ENCODE data around the gene FRMD4A.

The FRMD4A gene

DNA sequence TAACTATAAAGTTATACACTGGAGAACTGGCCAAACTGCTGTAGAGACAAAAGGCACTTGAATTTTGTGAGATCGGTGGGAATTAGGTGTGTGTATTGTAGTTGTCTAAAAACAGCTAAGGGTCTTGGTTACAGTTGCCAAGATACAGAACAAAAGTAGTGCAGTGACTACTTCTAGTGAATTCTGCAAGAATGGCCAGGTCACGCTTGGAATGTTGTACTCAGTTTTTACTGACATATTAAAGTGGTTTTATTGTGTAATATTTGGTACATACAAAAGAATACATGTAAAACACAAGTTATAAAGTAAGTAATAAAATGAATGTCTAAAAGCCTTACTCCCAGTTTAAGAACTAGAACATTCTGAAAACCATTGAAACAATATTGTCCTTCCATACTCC, 701.6 kb downstream of the FRMD4A start:
- Histone ChIP-seq H3K9ac (ENCODE audit: low read depth, low read length, poor library complexity) (no peak overlapping the region), H2BK15ac (ENCODE audit: low read length) (no peak overlapping the region), H3K27ac (replicated peaks; ENCODE audit: low read length) (no peak overlapping the region), H3K4ac (ENCODE audit: low read length) (no peak overlapping the region), H2AFZ (ENCODE audit: low read length) (no peak overlapping the region), H3K4me1 (ENCODE audit: control insufficient read depth in 2 of 2, insufficient read depth in 1 of 2, low read depth in 1 of 2, low read length in 2 of 2) (peaks cover 13 to 23% of the 10 kb centered on the region in 2 donors), H2BK5ac (ENCODE audit: low read length) (no peak overlapping the region), H3K9me3 (replicated peaks in 1 of 2; ENCODE audit: control insufficient read depth in 2 of 2, insufficient read depth in 1 of 2, low read depth in 1 of 2, low read length in 2 of 2) (no peaks in the 10 kb centered on the region), H3K36me3 (replicated peaks in 1 of 2; ENCODE audit: control insufficient read depth in 2 of 2, insufficient read depth in 2 of 2, low read length in 2 of 2) (peaks cover 2 to 8% of the 10 kb centered on the region in 2 donors), H4K91ac (ENCODE audit: low read depth, low read length, poor library complexity) (no peak overlapping the region), H3K27me3 (ENCODE audit: control insufficient read depth in 3 of 3, insufficient read depth in 3 of 3, low read depth in 1 of 3, low read length in 3 of 3) (no peaks in the 10 kb centered on the region), H3K18ac (ENCODE audit: low read length) (no peak overlapping the region), H3K4me3 (ENCODE audit: low read length in 2 of 2) (no peak overlapping the region), H2AK5ac (ENCODE audit: low read depth, low read length) (no peak overlapping the region), H3K23ac (ENCODE audit: low read depth, low read length, poor library complexity) (no peak overlapping the region), H2BK120ac (ENCODE audit: low read depth, low read length) (no peak overlapping the region), H3K79me1 (ENCODE audit: low read depth, low read length) (no peaks in the 10 kb centered on the region), H3K14ac (ENCODE audit: low read length) (no peak overlapping the region), H2BK12ac (ENCODE audit: low read length) (no peak overlapping the region), H3K4me2 (ENCODE audit: insufficient read depth, low read length, poor library complexity, severe bottlenecking) (no peak overlapping the region), H4K8ac (ENCODE audit: low read depth, low read length) (no peak overlapping the region)
- WGBS, 2 donors (ENCODE audit: extremely low coverage in 2 of 2, insufficient read length in 2 of 2, insufficient replicate concordance in 1 of 2) = no CpG with 5 or more reads among the region's 2 CpGs
- no peak for DNase-seq (ENCODE audit: low spot score)

DNA sequence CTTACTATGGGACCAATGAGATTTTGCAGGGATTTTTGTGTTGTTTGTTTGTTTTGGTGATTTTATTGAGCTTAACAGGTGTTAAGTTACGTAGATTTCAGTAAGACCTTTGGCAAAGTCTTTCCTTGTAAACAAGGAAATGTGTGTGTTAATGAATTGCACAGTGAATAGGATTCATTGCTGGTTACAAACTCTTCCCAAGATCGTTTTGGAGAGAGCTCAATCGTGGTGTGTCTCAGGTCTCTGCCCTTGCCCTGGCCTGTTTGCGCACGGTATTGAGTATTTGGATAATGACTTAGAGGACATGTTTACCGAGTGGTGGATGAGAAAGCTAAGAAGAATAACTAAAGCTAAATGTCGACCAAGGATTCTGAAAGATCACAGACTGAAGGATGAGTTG, 702.1 kb downstream of the FRMD4A start:
- H3K4me2 ChIP-seq (ENCODE audit: insufficient read depth, low read length, poor library complexity, severe bottlenecking) = no peak overlapping the region
- H2AFZ ChIP-seq (ENCODE audit: low read length) = no peak overlapping the region
- no peak overlapping the region for H2AK5ac ChIP-seq (ENCODE audit: low read depth, low read length)
- no peak overlapping the region for H2BK120ac ChIP-seq (ENCODE audit: low read depth, low read length)
- H3K18ac ChIP-seq (ENCODE audit: low read length) = no peak overlapping the region
- peaks cover 12 to 21% of the 10 kb centered on the region in 2 donors for H3K4me1 ChIP-seq (ENCODE audit: control insufficient read depth in 2 of 2, insufficient read depth in 1 of 2, low read depth in 1 of 2, low read length in 2 of 2)
- H2BK15ac ChIP-seq (ENCODE audit: low read length) = no peak overlapping the region
- no peak overlapping the region for H3K27ac ChIP-seq (replicated peaks; ENCODE audit: low read length)
- no peak overlapping the region for H3K23ac ChIP-seq (ENCODE audit: low read depth, low read length, poor library complexity)
- H3K79me1 ChIP-seq (ENCODE audit: low read depth, low read length) = no peaks in the 10 kb centered on the region
- H3K4me3 ChIP-seq (ENCODE audit: low read length in 2 of 2) = no peak overlapping the region
- H3K9ac ChIP-seq (ENCODE audit: low read depth, low read length, poor library complexity) = no peak overlapping the region
- H3K36me3 ChIP-seq (replicated peaks in 1 of 2; ENCODE audit: control insufficient read depth in 2 of 2, insufficient read depth in 2 of 2, low read length in 2 of 2) = peaks cover 2 to 8% of the 10 kb centered on the region in 2 donors
- DNase-seq (ENCODE audit: low spot score) = no peak
- no CpG with 5 or more reads among the region's 7 CpGs for WGBS, 2 donors (ENCODE audit: extremely low coverage in 2 of 2, insufficient read length in 2 of 2, insufficient replicate concordance in 1 of 2)
- no peak overlapping the region for H4K8ac ChIP-seq (ENCODE audit: low read depth, low read length)
- H3K27me3 ChIP-seq (ENCODE audit: control insufficient read depth in 3 of 3, insufficient read depth in 3 of 3, low read depth in 1 of 3, low read length in 3 of 3) = no peaks in the 10 kb centered on the region
- no peak overlapping the region for H4K91ac ChIP-seq (ENCODE audit: low read depth, low read length, poor library complexity)
- no peak overlapping the region for H3K4ac ChIP-seq (ENCODE audit: low read length)
- H3K9me3 ChIP-seq (replicated peaks in 1 of 2; ENCODE audit: control insufficient read depth in 2 of 2, insufficient read depth in 1 of 2, low read depth in 1 of 2, low read length in 2 of 2) = no peaks in the 10 kb centered on the region
- no peak overlapping the region for H2BK12ac ChIP-seq (ENCODE audit: low read length)
- no peak overlapping the region for H2BK5ac ChIP-seq (ENCODE audit: low read length)
- H3K14ac ChIP-seq (ENCODE audit: low read length) = no peak overlapping the region

DNA sequence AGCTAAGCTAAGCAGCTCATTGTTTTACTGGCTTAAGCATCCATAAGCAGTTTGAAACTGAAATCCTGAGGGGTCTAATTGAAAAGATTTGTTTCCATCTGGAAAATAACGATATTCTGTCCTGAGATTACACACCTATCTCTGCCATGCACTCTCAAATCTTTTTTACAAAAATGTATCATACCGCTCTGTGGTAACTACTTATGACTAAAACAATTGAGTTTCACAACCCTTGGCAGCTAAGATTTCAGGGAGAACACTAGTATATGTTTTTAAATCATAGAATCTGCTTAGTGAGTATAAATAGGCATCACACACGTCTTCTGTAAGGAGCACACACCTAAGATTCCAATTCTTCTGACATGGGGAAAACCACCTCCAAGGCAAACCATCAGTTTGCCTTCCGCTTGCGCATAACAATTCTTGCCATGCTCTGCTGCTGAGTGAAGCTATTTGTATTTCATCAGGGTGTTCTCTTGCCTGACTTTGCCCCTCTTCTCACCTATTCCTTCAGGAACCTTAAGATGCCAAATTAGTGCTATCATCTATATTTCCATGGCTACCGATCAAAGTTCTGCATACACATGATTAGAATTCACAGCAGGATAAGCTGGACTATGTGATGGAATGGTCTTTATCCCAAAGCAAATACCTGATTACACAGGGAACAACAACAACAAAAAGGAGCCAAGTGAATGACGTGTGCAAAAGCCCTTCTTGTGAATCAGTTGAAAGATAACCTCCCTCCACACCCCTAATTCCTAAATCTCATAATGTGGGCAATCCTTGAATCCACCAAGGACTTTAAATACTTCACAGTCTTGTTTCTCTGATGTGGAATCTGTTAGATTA, 703.0 kb downstream of the FRMD4A start:
- no peak overlapping the region for H3K9ac ChIP-seq (ENCODE audit: low read depth, low read length, poor library complexity)
- no peak overlapping the region for H3K14ac ChIP-seq (ENCODE audit: low read length)
- no peak overlapping the region for H3K18ac ChIP-seq (ENCODE audit: low read length)
- H4K91ac ChIP-seq (ENCODE audit: low read depth, low read length, poor library complexity) = no peak overlapping the region
- H3K27ac ChIP-seq (replicated peaks; ENCODE audit: low read length) = no peak overlapping the region
- H2BK5ac ChIP-seq (ENCODE audit: low read length) = no peak overlapping the region
- peaks cover 7 to 14% of the 10 kb centered on the region in 2 donors for H3K4me1 ChIP-seq (ENCODE audit: control insufficient read depth in 2 of 2, insufficient read depth in 1 of 2, low read depth in 1 of 2, low read length in 2 of 2)
- H2AFZ ChIP-seq (ENCODE audit: low read length) = no peak overlapping the region
- H2AK5ac ChIP-seq (ENCODE audit: low read depth, low read length) = no peak overlapping the region
- H3K23ac ChIP-seq (ENCODE audit: low read depth, low read length, poor library complexity) = no peak overlapping the region
- no peaks in the 10 kb centered on the region for H3K9me3 ChIP-seq (replicated peaks in 1 of 2; ENCODE audit: control insufficient read depth in 2 of 2, insufficient read depth in 1 of 2, low read depth in 1 of 2, low read length in 2 of 2)
- H2BK12ac ChIP-seq (ENCODE audit: low read length) = no peak overlapping the region
- no CpG with 5 or more reads among the region's 7 CpGs for WGBS, 2 donors (ENCODE audit: extremely low coverage in 2 of 2, insufficient read length in 2 of 2, insufficient replicate concordance in 1 of 2)
- no peak overlapping the region for H3K4me2 ChIP-seq (ENCODE audit: insufficient read depth, low read length, poor library complexity, severe bottlenecking)
- no peak overlapping the region for H3K4ac ChIP-seq (ENCODE audit: low read length)
- no peak for DNase-seq (ENCODE audit: low spot score)
- no peaks in the 10 kb centered on the region for H3K79me1 ChIP-seq (ENCODE audit: low read depth, low read length)
- no peak overlapping the region for H3K4me3 ChIP-seq (ENCODE audit: low read length in 2 of 2)
- H3K36me3 ChIP-seq (replicated peaks in 1 of 2; ENCODE audit: control insufficient read depth in 2 of 2, insufficient read depth in 2 of 2, low read length in 2 of 2) = peaks cover 2 to 8% of the 10 kb centered on the region in 2 donors
- no peaks in the 10 kb centered on the region for H3K27me3 ChIP-seq (ENCODE audit: control insufficient read depth in 3 of 3, insufficient read depth in 3 of 3, low read depth in 1 of 3, low read length in 3 of 3)
- H2BK120ac ChIP-seq (ENCODE audit: low read depth, low read length) = no peak overlapping the region
- no peak overlapping the region for H2BK15ac ChIP-seq (ENCODE audit: low read length)
- H4K8ac ChIP-seq (ENCODE audit: low read depth, low read length) = no peak overlapping the region

DNA sequence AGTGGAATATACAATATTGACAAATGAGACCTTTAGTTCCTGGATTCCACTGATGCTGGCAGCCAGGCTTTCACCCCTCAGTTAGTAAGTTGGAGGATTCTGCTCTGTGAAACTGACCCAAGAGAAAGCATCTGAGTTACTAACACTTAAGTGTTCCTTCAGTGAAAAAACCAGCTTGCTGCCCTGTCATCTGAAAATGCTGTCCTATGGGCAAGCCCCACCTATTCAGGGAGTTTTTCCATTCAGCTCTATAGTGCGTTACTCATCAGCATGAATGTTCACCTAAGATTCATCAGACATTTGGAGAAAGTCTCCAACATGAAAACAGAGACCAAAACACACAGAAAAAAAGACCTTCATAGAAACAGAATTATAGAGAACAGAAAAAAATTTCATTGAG, 706.1 kb downstream of the FRMD4A start:
- H2BK15ac ChIP-seq (ENCODE audit: low read length) = no peak overlapping the region
- H3K14ac ChIP-seq (ENCODE audit: low read length) = no peak overlapping the region
- H3K4me3 ChIP-seq (ENCODE audit: low read length in 2 of 2) = no peak overlapping the region
- peaks cover 7 to 11% of the 10 kb centered on the region in 2 donors for H3K4me1 ChIP-seq (ENCODE audit: control insufficient read depth in 2 of 2, insufficient read depth in 1 of 2, low read depth in 1 of 2, low read length in 2 of 2)
- H3K23ac ChIP-seq (ENCODE audit: low read depth, low read length, poor library complexity) = no peak overlapping the region
- H2AK5ac ChIP-seq (ENCODE audit: low read depth, low read length) = no peak overlapping the region
- DNase-seq (ENCODE audit: low spot score) = no peak
- no peaks in the 10 kb centered on the region for H3K27me3 ChIP-seq (ENCODE audit: control insufficient read depth in 3 of 3, insufficient read depth in 3 of 3, low read depth in 1 of 3, low read length in 3 of 3)
- H3K79me1 ChIP-seq (ENCODE audit: low read depth, low read length) = no peaks in the 10 kb centered on the region
- H2BK5ac ChIP-seq (ENCODE audit: low read length) = no peak overlapping the region
- no peak overlapping the region for H3K9ac ChIP-seq (ENCODE audit: low read depth, low read length, poor library complexity)
- no peak overlapping the region for H4K8ac ChIP-seq (ENCODE audit: low read depth, low read length)
- H2AFZ ChIP-seq (ENCODE audit: low read length) = no peak overlapping the region
- H4K91ac ChIP-seq (ENCODE audit: low read depth, low read length, poor library complexity) = no peak overlapping the region
- no peak overlapping the region for H3K4ac ChIP-seq (ENCODE audit: low read length)
- no peaks in the 10 kb centered on the region for H3K9me3 ChIP-seq (replicated peaks in 1 of 2; ENCODE audit: control insufficient read depth in 2 of 2, insufficient read depth in 1 of 2, low read depth in 1 of 2, low read length in 2 of 2)
- no peak overlapping the region for H3K4me2 ChIP-seq (ENCODE audit: insufficient read depth, low read length, poor library complexity, severe bottlenecking)
- no peak overlapping the region for H3K27ac ChIP-seq (replicated peaks; ENCODE audit: low read length)
- no peak overlapping the region for H3K18ac ChIP-seq (ENCODE audit: low read length)
- peaks cover 0 to 6% of the 10 kb centered on the region in 2 donors for H3K36me3 ChIP-seq (replicated peaks in 1 of 2; ENCODE audit: control insufficient read depth in 2 of 2, insufficient read depth in 2 of 2, low read length in 2 of 2)
- H2BK120ac ChIP-seq (ENCODE audit: low read depth, low read length) = no peak overlapping the region
- no CpG with 5 or more reads among the region's 1 CpG for WGBS, 2 donors (ENCODE audit: extremely low coverage in 2 of 2, insufficient read length in 2 of 2, insufficient replicate concordance in 1 of 2)
- H2BK12ac ChIP-seq (ENCODE audit: low read length) = no peak overlapping the region

Data from neuronal stem cell (in vitro differentiated cells).